GM06990 (cell line): ENCODE measurements around the gene L3MBTL4.

Experiments used
- DNase-seq: peaks from one replicate; pipeline ENCODE4 v3.0.0-alpha.2; 2011; ENCODE audit not compliant: insufficient read length; ENCODE audit errors: extremely low read depth
- H3K27me3 ChIP-seq: replicated peaks from 2 replicates; pipeline ENCODE4 v1.6.0; 2011; ENCODE audit warnings: low read length; ENCODE audit not compliant: control insufficient read depth, insufficient read depth
- H3K36me3 ChIP-seq: 2 replicates; pipeline ENCODE4 v1.5.1; 2011; ENCODE audit warnings: low read length; ENCODE audit not compliant: control insufficient read depth, insufficient read depth
- H3K4me3 ChIP-seq: replicated peaks from 2 replicates; pipeline ENCODE4 v1.5.1; 2011; ENCODE audit warnings: low read depth, mild to moderate bottlenecking, control low read depth, low read length
- CTCF ChIP-seq: IDR thresholded peaks from 2 replicates; pipeline ENCODE4 v1.5.1; 2011; ENCODE audit warnings: low read length, control low read depth, mild to moderate bottlenecking, inconsistent platforms; ENCODE audit not compliant: insufficient read depth, poor library complexity, severe bottlenecking

L3MBTL4 gene

GRCh38 chr18:5998907-5999306 is 415.8 kb downstream of the L3MBTL4 start:
- DNase-seq: no peak
- Histone ChIP-seq H3K27me3 (no peaks in the 10 kb centered on the region), H3K4me3 (no peak overlapping the region), H3K36me3 (no peaks in the 10 kb centered on the region)
- TF ChIP-seq CTCF: no peak

GRCh38 chr18:5998166-5998881 is 416.4 kb downstream of the L3MBTL4 start:
- Histone ChIP-seq H3K27me3 (no peaks in the 10 kb centered on the region), H3K4me3 (no peak overlapping the region), H3K36me3 (no peaks in the 10 kb centered on the region)
- DNase-seq: no peak
- no peak for TF ChIP-seq CTCF

- no peaks in the 10 kb centered on the region for H3K27me3 ChIP-seq
- H3K4me3 ChIP-seq: no peak overlapping the region
- no peaks in the 10 kb centered on the region for H3K36me3 ChIP-seq
- no peak for TF ChIP-seq CTCF
- DNase-seq: no peak
These were observed 417.4 kb downstream of the L3MBTL4 start for GRCh38 chr18:5997361-5997760.

GRCh38 chr18:5995626-5996025 is 419.1 kb downstream of the L3MBTL4 start:
- H3K27me3 ChIP-seq: no peaks in the 10 kb centered on the region
- no peak for TF ChIP-seq CTCF
- no peak for DNase-seq
- H3K36me3 ChIP-seq: no peaks in the 10 kb centered on the region
- no peak overlapping the region for H3K4me3 ChIP-seq

- Histone ChIP-seq H3K36me3 (no peaks in the 10 kb centered on the region), H3K4me3 (no peak overlapping the region), H3K27me3 (no peaks in the 10 kb centered on the region)
- DNase-seq: no peak
- TF ChIP-seq CTCF: no peak
These were observed 420.8 kb downstream of the L3MBTL4 start for GRCh38 chr18:5993938-5994337.

GRCh38 chr18:5992381-5992780 is 422.3 kb downstream of the L3MBTL4 start:
- H3K4me3 ChIP-seq: no peak overlapping the region
- H3K36me3 ChIP-seq: no peaks in the 10 kb centered on the region
- no peaks in the 10 kb centered on the region for H3K27me3 ChIP-seq
- no peak for TF ChIP-seq CTCF
- no peak for DNase-seq
